Activated CD4-positive, alpha-beta T cell treated with anti-CD3 and anti-CD28 coated beads, Interleukin-2, amount 50 U/mL, for 48 hours (primary cell): ENCODE results near the gene ZNF689.
"Not testable (repeated sequence)": the region's sequence is repeated elsewhere in the genome, so short reads cannot be mapped to it uniquely, and the experiment has no call there.

Source experiments
- DNase-seq, 2 experiments: peaks; one replicate each; pipeline ENCODE4 v3.0.0-alpha.2; 2020

Gene ZNF689

DNA sequence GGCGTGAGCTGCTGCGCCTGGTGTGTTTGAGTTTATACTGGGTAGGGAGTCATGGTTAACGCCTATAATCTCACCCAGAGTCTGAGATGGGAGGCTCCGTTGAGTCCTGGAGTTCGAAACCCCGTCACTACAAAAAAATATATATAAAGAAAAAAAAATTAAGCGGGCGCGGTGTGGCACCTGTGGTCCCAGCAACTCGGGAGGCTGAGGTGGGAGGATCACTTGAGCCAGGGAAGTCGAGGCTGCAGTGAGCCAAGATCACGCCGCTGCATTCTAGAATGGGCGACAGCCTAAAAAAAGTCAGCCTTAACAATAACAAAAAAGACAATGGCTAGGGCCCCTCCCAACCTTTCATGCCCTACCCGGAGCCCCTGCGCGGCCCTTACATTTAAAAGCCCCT lies 23.3 kb upstream of the ZNF689 start:
- no peak for DNase-seq

DNA sequence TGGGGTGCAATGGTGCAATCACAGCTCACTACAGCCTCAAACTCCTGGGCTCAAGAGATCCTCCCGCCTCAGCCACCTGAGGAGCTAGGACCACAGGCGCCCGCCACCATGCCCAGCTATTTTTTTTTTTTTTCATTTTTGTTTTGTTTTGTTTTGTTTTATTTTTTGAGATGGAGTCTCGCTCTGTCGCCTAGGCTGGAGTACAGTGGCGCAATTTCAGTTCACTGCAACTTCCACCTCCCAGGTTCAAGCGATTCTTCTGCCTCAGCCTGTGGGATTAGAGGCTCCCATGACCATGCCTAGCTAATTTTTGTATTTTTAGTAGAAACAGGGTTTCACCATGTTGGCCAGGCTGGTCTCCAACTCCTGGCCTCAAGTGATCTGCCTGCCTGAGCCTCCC lies 22.3 kb upstream of the ZNF689 start:
- DNase-seq: not testable (repeated sequence)

DNA sequence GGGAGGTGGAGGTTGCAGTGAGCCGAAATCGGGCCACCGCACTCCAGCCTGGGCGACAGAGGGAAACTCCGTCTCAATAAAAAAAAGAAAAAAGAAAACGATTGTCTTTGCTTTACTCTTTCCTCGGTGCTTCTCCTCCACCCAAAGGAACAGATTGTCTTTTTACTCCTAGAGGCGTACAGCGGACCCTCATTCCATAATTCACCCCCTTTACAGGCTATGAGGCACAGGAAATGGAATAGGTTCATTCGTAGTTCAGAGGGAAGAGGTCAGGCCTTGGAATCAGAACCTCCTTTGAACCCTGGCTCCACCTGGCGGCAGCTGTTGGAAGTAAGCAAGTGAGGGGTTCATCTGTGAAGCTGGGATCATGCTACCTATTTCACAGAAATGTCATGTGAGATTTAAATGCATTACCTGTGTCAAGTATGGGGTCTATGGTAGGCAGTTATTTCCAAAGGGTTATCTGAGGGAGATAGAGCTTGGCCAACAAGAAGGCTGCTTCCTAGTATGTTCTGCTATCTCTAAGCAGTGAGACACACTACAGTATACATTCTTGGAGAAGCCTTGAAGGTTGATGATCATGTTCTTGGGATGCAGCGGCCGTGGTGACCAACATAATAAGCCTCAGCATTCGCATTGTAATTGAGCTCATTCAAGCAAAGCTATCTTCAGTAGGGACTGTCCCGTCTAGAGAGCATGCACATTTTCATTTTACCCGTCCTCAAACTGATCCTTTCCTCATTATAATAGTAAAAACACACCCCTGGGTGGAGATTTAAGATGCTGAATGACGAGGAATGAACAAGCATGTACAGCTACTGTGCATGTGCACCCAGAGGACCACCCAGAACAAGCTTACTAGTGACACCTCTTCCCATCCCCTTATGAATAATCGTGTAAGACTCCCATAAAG lies 18.7 kb upstream of the ZNF689 start:
- DNase-seq: peak; percentile 98

DNA sequence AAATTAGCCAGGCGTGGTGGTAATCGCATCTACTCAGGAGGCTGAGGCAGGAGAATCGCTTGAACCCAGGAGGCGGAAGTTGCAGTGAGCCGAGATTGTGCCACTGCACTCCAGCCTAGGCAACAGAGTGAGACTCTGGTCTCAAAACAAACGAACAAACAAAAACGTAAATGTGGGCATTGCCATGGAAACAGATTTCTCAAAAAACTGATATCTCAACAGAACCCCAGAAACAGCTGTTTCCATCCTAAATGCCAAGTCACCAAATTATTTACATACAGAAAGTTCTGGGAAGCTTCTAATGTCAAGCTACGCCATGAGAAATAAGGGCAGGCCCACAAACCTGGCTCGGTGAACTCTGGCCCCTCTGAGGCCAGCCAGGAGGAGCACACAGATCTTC lies 16.0 kb upstream of the ZNF689 start:
- no peak for DNase-seq

DNA sequence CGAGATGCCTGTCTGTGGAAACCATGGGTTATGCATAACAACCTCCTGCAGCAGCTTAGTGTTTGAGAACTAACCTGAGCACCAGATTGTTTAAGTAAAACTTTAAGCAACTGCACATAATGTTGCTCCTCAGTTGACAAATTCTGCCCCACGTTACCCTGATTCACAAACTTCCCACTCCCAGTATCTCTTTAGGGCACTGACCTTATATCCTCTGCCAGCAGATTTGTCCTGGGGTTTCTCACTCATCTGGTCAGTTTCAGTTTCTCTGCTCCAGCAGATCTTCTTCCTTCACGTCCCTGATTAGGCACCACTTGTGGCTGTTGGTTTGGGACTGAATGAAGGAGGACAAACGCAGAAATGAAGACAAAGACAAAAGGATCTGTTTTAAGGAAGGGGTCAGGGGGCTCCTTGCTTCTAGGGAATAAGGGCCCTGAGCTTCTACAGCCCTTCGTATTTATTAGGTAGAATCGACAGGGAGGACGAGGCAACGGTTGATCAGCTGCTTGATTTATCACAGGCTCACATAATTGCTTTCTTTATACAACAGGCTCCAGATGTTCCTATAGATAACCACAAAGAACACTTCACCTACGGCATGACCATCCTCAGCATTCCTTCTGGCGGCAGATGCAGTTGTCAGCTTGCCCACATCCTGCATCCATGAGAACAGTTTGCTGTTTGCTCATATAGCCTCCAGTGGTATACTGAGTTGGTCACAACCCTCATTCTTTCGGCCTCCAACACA lies 13.5 kb upstream of the ZNF689 start:
- DNase-seq: no peak

DNA sequence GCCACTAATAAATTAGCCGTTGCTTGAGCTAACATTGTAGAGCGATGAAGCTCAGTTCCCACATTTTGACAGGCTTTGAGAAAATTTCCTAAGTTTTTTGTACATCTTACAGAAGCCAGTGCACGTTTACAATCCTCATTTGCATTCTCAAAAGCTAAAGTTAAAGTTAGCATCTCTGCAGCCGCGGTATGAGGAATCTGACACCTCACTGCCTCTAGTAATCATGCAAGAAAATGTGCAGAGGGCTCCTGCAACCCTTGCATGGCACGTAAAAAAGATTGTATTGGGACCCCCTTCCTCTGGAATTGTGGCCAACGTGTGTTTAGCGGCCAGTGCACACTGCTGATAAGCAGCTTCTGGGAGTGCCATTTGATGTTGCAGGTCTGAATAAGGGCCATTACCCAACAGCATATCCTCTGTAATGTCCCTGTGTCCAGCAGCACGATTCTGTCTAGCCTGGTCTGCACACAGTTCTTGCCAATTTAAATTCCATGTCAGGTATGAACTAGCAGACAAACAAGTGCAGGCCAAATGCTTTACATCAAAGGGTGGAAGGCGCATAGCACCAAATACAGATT lies 12.4 kb upstream of the ZNF689 start:
- DNase-seq: no peak

DNA sequence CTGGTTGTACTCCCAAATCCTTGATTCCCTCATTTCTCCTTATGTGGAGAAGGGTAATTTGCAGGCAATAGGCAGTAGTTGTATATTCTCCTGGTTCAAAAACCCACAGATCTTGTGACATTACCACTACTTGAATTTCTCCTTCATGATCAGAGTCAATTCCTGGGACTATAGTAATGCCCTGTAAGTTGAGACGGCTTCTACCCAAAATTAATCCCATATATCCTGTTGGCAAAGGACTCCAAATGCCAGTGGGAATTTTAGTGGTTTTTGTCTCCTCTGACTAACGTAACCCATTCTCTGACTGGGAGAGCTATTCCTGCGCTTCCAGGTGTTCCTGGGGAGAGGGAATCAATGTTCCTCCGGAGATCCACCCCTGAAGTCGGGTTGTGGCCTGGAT lies 11.6 kb upstream of the ZNF689 start:
- no peak for DNase-seq

DNA sequence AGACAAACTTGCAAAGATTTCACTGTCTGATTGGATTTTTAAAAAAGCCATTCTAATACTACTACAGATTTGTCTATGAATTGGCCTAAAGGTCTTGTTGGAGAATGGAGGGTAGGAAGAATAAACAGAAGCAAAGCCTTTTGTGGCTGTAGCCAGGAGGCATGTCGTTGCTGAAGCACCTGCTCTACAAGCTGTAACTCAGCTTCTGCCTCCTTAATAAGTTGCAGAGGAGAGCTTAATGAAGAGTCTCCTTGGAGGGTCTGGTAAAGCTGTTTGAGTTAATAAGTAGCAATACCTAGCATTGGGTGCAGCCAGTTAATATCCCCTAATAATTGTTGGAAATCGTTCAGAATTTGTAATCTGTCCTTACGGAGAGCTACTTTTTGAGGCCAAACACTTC lies 10.0 kb upstream of the ZNF689 start:
- no peak for DNase-seq

DNA sequence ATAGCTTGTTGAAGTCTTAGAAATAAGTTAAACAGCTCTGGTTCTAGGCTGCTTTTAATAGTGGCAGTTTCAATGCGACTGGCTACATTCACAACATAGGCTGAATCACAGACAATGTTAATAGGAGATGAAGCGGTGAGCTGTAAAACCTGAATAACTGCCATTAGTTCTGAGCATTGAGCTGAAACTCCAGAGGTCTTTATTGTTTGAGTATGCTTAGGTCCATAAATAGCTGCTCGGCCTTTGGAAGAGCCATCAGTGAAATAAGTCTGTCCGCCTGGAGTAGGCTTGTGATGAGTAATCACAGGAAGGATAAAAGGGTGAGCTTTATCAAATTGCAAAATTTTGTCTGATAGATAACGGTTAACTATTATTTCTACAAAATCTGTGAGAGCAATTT lies 9.4 kb upstream of the ZNF689 start:
- DNase-seq: no peak

DNA sequence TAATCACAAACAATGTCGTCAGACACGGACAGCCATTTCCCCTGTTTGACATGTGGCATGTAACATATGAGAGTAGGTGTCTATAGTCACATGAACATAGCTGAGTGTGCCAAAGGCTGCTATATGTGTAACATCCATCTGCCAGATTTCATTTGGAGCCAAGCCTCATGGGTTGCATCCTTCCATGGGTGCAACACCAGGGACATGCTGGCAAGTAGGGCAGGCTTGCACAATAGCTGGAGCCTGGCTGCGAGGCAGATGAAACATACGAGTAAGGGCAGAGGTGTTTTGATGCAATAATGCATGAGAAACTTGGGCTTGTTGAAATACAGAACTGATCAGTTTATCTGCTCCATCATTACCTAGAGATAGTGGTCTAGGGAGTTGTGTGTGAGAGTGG lies 9.0 kb upstream of the ZNF689 start:
- DNase-seq: no peak

DNA sequence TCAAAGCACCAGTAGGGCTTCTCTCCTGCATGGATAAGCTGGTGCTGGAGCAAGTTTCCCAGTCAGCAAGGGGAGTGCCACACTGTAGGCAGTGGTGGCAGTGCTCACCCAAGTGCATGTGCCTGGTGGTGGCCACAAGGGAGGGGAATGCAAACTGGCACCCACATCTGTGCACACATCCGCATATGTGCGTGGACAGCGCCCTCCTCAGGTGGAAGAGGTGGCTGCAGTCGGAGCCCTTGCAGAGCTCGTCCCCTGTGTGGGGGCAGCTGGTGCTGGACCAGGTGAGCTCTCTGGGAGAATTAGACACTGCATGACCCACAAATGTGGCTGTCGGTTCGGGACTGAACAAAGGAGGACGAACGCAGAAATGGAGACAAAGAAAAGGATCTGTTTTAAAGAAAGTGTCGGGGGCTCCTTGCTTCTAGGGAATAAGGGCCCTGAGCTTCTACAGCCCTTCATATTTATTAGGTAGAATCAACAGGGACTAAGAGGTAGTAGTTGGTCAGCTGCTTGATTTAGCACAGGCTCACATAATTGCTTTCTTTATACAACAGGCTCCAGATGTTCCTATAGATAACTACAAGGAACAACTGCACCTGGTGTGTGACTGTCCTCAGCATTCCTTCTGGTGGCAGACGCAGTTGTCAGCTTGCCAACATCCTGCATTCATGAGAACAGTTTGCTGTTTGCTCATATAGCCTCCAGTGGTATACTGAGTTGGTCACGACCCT lies 5.3 kb upstream of the ZNF689 start:
- DNase-seq: peak; percentile 89 to 92

DNA sequence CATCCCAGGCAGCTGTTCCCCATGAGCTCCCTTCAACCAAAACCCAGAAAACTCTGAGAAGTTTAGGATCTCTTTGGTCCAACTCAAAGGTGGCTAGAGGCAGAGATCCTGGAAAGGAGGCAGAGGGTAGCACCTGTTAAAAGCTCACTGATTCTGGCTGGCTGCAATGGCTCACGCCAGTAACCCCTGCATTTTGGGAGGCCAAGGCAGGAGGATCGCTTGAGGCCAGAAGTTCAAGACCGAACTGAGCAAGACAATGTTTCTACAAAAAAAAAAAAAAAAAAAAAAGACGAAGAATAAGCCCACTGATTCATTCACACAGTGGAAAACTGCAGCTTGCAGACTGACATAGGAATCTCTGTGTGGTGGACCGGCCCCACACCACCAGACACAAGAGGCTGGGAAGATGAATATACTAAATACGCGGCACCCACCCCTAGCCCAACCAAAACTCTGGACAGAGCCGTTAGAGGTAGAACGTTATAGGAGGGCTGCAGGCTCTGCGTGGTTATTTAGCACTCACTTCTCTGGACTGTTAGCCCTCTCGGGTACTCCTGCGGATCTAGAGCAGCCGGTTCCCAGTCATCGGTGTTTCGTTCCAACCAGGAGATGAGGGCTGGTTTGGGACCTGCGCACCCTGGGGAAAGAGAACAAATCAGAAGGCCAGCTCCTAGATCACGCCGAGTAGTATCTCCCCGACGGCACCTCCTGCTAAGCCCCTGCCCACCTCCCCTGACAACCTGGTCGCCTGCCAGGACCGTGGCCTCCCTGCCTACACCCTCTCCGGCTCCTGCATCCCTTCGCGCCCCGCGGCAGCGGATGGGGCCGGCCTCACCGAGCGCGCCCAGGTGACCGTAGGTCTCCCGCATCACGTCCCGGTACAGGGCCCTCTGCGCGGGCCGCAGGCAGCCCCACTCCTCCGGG lies 925 bp downstream of the ZNF689 start:
- DNase-seq: peak; percentile 49 to 64

DNA sequence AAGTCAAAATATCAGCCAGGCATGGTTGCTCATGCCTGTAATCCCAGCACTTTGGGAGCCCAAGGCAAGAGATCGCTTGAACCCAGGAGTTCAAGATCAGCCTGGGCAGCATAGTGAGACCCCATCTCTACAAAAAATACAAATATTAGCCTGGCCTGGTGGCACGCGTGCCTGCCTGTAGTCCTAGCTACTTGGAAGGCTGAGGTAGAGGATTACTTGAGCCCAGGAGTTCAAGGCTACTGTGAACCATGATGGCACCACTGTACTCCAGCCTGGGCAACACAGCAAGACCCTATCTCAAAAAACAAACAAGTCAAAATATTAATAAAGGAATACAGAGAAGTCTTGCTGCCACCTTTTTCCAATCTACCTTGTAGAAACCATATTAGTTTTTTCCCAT lies 4.2 kb downstream of the ZNF689 start:
- no peak for DNase-seq

DNA sequence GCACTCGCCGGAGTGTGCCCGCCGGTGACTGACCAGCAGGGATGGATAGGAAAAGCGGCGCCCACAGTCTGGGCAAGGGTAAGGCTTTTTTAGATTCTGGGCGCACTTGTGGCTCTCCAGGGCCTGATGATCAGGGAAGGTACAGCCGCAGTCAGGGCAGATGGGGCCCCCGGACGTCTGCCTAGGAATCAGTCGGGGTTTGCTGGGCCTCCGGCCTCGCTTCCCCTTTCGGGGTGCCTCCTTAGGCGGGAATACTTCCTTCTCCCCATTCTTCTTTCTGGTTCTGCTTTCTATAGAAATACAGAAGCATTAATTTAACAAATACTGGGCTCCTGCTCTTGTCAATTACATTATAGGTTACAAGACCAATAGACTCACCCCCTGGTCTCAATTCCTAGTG lies 5.0 kb downstream of the ZNF689 start:
- no peak for DNase-seq

DNA sequence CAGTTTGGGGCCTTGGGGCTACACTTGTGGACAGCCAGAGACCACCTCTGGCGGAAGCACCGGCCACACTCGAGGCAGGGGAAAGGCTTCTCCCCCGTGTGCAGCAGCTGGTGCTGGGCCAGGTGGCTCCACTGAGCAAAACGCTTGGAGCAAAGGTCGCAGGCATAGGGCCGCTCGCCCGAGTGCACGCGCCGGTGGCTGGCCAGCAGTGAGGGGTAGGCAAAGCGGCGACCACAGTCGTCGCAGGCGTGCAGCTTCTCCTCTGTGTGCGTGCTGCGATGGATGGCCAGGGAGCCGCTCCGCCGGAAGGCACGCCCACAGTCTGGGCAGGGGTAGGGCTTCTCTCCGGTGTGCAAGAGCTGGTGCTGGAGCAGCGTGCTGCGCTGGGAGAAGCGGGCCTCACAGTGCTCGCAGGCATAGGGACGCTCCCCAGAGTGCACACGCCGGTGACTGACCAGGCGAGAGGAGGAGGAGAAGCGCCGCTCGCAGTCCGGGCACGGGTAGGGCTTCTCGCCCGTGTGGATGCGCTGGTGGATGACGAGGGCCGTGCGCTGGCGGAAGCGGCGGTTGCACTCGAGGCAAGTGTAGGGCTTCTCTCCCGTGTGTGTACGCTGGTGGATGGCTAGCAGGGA lies 5.8 kb downstream of the ZNF689 start:
- no peak for DNase-seq

DNA sequence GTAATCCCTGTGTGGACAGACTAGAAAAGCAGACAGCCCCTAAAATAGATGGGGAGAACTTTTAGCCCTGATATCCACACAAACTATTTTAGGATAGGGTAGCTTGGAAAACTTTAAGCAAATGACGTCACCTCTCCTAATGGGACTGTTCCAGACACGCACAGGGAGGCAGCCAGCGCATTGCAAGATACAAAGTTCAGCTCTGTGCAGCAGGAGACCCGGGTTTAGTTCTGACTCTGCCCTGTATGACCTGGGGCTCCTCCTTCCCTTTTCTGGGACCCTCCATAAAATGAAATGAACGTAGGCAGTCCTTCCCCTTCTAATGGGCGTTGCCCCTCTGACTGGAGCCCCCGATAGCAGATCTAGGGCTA lies 6.3 kb downstream of the ZNF689 start:
- DNase-seq: no peak

DNA sequence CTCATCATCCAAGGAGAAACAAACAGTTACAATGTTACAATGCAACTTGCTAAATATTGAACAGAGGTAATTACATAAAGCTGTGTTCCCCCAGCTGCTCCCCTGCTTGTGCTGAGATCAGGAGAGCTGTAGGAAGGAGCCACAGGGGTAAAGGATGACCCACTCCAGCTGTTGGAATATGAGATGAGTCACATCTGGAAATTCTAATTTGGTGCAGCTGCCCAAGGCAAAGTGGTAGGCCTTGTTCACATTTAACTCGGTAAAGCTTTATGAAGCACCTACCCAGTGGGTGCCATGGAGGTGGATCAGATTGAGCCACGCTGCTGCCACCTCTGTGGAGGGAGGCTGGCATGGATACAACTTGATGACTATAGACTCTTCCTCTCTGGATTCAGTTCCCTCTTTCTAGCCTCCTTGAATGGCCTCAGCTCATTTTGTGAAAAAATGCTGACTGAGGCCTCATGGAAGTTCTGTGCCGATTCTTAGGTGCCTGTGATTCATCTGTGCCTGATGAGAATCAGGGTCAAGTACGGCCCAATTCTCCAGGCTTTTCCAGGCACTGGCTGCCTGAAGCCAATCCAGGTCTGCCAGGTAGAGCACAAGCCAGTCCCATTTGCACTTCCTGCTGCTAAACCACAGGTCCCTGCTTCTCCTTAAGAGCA lies 7.4 kb downstream of the ZNF689 start:
- DNase-seq: no peak

DNA sequence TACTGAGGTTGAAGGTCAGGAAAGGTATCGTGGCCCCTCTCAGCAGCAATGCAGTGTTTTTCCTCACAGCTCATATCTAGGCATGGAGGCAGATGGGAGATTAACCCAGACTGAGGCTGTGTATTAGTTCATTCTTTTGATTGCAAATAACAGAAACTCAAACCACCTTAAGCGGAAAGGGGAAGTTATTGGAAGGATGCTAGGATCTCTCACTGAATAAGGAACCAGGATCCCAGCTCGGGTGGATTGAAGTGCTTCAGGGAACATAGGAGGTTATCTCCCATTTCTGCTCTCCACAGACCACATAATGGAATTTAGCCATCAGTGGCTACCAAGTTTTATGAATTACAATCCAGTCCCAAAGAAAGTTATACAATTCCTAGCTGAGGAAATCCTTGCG lies 8.2 kb downstream of the ZNF689 start:
- DNase-seq: no peak

DNA sequence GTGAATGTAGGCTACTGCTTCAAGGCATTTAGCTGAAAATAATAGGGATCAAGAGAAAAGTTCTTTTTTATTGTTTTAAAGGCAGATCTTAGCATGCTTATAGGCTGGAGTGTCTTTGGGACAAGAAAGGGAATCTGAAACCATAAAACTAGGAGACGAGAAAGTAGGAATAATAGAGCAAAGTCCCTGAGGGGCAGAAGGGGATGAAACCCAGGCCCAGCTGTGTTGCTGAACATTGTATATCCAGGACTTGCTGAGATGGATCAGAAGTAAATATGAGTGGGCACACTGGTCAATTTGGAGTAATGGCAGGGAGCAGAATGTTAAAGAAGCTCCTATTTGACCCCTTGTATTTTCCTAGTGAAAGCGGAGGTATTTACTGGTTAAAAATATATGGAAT lies 9.3 kb downstream of the ZNF689 start:
- no peak for DNase-seq

DNA sequence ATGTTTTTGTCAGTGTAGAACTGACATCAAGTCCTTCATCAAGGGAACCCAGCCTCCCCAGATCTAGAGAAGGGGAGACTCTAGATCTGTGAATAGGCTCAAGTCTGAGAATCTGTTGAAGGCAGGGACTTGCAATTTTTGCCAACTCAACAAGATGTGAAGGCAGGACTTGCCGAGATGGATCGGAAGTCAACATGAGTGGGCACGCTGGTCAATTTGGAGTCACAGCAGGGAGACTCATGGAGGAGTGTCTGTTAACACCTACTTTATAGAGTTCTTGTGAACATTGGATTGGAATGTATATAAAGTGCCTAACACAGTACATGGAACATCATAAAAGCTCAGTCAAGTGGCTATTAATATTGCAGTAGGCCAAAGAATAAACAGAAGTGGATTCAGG lies 10.0 kb downstream of the ZNF689 start:
- no peak for DNase-seq

DNA sequence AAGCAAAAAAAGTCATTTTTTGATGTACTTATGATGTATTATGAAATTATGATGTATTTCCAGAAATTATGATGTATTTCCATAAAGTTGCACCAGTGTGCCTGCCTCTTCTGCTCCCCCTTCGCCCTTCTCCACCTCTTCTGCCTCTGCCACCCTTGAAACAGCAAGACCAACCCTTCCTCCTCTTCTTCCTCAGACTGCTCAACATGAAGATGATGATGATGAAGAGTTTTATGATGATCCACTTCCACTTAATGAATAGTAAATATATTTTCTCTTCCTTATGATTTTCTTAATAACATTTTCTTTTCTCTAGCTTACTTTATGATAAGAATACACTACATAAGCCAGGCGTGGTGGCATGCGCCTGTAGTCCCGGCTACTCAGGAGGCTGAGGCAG lies 17.3 kb downstream of the ZNF689 start:
- DNase-seq: no peak
